ENCODE measurements around the gene ZNF385D.
"Not testable (repeated sequence)": the region's sequence is repeated elsewhere in the genome, so short reads cannot be mapped to it uniquely, and the experiment has no call there.

Gene ZNF385D

GRCh38 chr3:21392526-21392925, 358.5 kb downstream of the ZNF385D start:
- no peak overlapping the region for H3K4me3 ChIP-seq (ENCODE audit: low read depth, low read length)
- in situ Hi-C loops (cut with HindIII; ENCODE audit: low sequenced_read_pairs): no loop called here

DNA sequence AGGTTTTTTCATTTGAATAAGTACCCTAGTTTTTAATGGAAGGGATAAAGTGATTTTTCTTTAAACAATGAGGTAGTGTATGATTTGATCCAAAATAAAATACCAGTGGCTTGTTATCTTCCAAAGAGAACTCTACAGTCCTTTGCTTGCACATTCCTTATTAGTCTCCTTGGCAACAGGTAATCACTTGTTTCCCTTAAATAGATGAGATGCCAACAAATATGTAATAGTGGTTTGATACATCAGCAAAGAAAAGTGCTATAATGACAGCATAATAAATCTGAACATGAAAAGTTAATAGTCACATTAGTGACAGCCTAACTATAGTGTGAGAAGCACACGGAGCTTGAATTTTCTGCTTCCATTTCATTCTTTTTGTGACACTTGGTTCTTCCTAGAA, 360.2 kb downstream of the ZNF385D start:
- peak; percentile 36 for DNase-seq (ENCODE audit: low read depth, low spot score)

More at GRCh38 chr3:21392526-21392925, 358.5 kb downstream of the ZNF385D start:
- TF ChIP-seq CTCF (IDR thresholded peaks at IDR 0.05; ENCODE audit: low read depth, low read length): no peak
- no peak for DNase-seq (ENCODE audit: low read depth, low spot score)

GRCh38 chr3:21390136-21390535, 360.9 kb downstream of the ZNF385D start:
- H3K4me3 ChIP-seq (ENCODE audit: low read depth, low read length): no peak overlapping the region
- DNase-seq (ENCODE audit: low read depth, low spot score): peak; percentile 72
- in situ Hi-C loops (cut with HindIII; ENCODE audit: low sequenced_read_pairs): no loop called here
- no peak for TF ChIP-seq CTCF (IDR thresholded peaks at IDR 0.05; ENCODE audit: low read depth, low read length)

More for the DNA sequence above, 360.2 kb downstream of the ZNF385D start:
- in situ Hi-C loops (cut with HindIII; ENCODE audit: low sequenced_read_pairs): no loop called here
- H3K4me3 ChIP-seq (ENCODE audit: low read depth, low read length): no peak overlapping the region
- no peak for TF ChIP-seq CTCF (IDR thresholded peaks at IDR 0.05; ENCODE audit: low read depth, low read length)

DNA sequence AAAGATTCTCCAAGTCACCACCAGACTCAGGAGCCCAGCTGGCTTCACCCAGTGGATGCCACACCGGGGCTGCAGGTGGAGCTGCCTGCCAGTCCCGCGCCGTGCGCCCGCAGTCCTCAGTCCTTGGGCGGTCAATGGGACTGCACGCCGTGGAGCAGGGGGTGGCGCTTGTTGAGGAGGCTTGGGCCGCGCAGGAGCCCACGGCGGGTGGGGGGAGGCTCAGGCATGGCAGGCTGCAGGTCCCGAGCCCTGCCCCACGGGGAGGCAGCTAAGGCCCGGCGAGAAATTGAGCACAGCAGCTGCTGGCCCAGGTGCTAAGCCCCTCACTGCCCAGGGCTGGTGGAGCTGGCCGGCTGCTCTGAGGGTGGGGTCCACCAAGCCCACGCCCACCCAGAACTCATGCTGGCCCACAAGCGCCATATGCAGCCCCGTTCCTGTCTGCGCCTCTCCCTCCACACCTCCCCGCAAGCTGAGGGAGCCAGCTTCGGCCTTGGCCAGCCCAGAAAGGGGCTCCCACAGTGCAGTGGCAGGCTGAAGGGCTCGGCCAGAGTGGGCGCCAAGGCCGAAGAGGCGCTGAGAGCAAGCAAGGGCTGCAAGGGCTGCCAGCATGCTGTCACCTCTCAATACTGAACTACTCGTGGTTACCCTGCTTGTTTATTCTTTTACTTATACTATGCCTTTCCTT, 363.7 kb downstream of the ZNF385D start:
- in situ Hi-C loops (cut with HindIII; ENCODE audit: low sequenced_read_pairs); H3K4me3 ChIP-seq (ENCODE audit: low read depth, low read length): not testable (repeated sequence)

DNA sequence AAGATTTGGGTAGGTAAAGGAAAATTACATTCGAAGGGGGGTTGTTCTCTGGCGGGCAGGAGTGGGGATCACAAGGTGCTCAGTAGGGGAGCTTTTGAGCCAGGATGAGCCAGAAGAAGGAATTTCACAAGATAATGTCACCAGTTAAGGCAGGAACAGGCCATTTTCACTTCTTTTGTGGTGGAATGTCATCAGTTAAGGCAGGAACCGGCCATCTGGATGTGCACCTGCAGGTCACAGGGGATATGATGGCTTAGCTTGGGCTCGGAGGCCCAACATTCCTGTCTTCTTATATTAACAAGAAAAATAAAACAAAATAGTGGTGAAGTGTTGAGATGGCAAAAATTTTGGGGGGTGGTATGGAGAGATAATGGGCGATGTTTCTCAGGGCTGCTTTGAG, 373.0 kb downstream of the ZNF385D start:
- DNase-seq (ENCODE audit: low read depth, low spot score); in situ Hi-C loops (cut with HindIII; ENCODE audit: low sequenced_read_pairs); H3K4me3 ChIP-seq (ENCODE audit: low read depth, low read length): not testable (repeated sequence)

More for the DNA sequence above, 363.7 kb downstream of the ZNF385D start:
- DNase-seq (ENCODE audit: low read depth, low spot score): not testable (repeated sequence)

DNA sequence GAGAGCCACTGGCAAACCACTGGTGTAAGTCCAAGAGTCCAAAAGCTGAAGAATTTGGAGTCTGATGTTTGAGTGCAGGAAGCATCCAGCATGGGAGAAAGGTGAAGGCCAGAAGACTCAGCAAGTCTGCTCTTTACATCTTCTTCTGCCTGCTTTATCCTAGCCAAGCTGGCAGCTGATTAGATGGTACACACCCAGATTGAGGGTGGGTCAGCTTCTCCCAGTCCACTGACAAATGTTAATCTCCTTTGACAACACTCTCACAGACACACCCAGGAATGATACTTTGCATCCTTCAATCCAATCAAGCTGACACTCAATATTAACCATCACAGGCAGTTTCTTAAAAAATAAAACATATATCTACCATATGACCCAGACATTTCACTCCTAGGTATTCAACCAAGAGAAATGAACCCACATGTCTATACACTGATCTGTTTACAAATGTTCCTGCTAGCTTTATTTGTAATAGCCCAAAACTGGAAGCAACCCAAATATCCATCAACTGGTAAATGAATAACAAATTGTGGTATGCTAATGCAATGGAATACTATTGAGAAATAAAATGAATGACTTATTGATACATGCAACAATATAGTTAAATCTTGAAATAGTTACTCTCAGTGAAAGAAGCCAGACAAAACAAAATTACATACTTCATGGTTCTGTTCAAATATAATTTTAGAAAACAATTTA, 373.8 kb downstream of the ZNF385D start:
- no peak overlapping the region for H3K4me3 ChIP-seq (ENCODE audit: low read depth, low read length)
- in situ Hi-C loops (cut with HindIII; ENCODE audit: low sequenced_read_pairs): no loop called here
- no peak for DNase-seq (ENCODE audit: low read depth, low spot score)
- TF ChIP-seq CTCF (IDR thresholded peaks at IDR 0.05; ENCODE audit: low read depth, low read length): no peak

GRCh38 chr3:21372316-21372715, 378.7 kb downstream of the ZNF385D start:
- DNase-seq (ENCODE audit: low read depth, low spot score): no peak
- H3K4me3 ChIP-seq (ENCODE audit: low read depth, low read length): no peak overlapping the region
- in situ Hi-C loops (cut with HindIII; ENCODE audit: low sequenced_read_pairs): no loop called here
- TF ChIP-seq CTCF (IDR thresholded peaks at IDR 0.05; ENCODE audit: low read depth, low read length): no peak
